Stomach (tissue), 9 donors: ENCODE measurements around the gene SCNN1B. TPM values are rescaled to one million over a fixed set of nuclear protein-coding genes. Genes with fewer than 3 reads are reported as not detected.
A peak's percentile ranks its signal among the peaks of the same experiment; 100 is the strongest.
"Not testable (repeated sequence)": the region's sequence is repeated elsewhere in the genome, so short reads cannot be mapped to it uniquely, and the experiment has no call there.

Experiments used
- DNase-seq, 2 donors: peaks; one replicate each; pipeline versions ENCODE4 v3.0.0 to v3.0.0-alpha.2; 2013 to 2019
- H3K27ac ChIP-seq, 5 donors: fragments of 200-600 bp in 4 of 5; sonication (generic) in 4 of 5; one replicate each; pipeline ENCODE4 v1.5.1; 2013 to 2019; ENCODE audit warnings: mild to moderate bottlenecking in 1 of 5, moderate library complexity in 1 of 5
- H3K27me3 ChIP-seq, 3 donors: fragments of 200-600 bp; sonication (generic); one replicate each; pipeline ENCODE4 v1.5.1; 2017 to 2019; ENCODE audit warnings: mixed run types in 1 of 3
- H3K36me3 ChIP-seq, 4 donors: fragments of 200-600 bp; sonication (generic); 1 replicate in 3 of 4; 2 replicates in 1 of 4; pipeline ENCODE4 v1.5.1; 2016 to 2019
- H3K4me1 ChIP-seq, 4 donors: fragments of 200-600 bp; sonication (generic); one replicate each; pipeline ENCODE4 v1.5.1; 2016 to 2019
- H3K4me3 ChIP-seq, 4 donors: fragments of 200-600 bp; sonication (generic) in 3 of 4; one replicate each; pipeline ENCODE4 v1.5.1; 2016 to 2019; ENCODE audit warnings: mild to moderate bottlenecking in 1 of 4
- H3K9me3 ChIP-seq, 4 donors: fragments of 200-600 bp; sonication (generic); one replicate each; pipeline ENCODE4 v1.5.1; 2016 to 2019
- EP300 ChIP-seq: sonication (generic); formaldehyde crosslinking; IDR thresholded peaks from one replicate; pipeline ENCODE4 v1.6.1; 2017; ENCODE audit warnings: antibody characterized with exemption
- POLR2A ChIP-seq, 4 donors: fragments of 450-650 bp; IDR thresholded peaks; one replicate each; pipeline ENCODE4 v1.6.1; 2016; ENCODE audit warnings: antibody characterized with exemption in 4 of 4, control low read depth in 2 of 4, mild to moderate bottlenecking in 1 of 4, moderate library complexity in 1 of 4
- POLR2AphosphoS5 ChIP-seq, 3 donors: sonication (generic); formaldehyde crosslinking; IDR thresholded peaks; one replicate each; pipeline ENCODE4 v1.6.1; 2016; ENCODE audit warnings: antibody characterized with exemption in 3 of 3
- WGBS, 5 donors: extraction: QIAGEN DNeasy Blood & Tissue Kit in 3 of 5; methylation state at CpG; one replicate each; pipeline versions ENCODE4 v1.1.5 to v1.1.7; 2013 to 2018; 5-methylcytosine and 5-hydroxymethylcytosine counted together
- intact Hi-C: fragments of 100-400 bp; cut with DNase I; formaldehyde crosslinking; loops from one replicate; pipeline ENCODE4 v1.15.1; 2023; ENCODE audit warnings: low total_unique reads
- polyA plus RNA-seq, 3 donors: library from polyadenylated mRNA; stranded (reverse); fragments of 200-250 nt; gene quantifications; one replicate each; pipeline ENCODE4 v1.2.3, GENCODE V29; 2013
- total RNA-seq, 5 donors: library from RNA; depleted of rRNA; stranded (reverse); fragments of >200 nt; gene quantifications; one replicate each; pipeline versions ENCODE4 v1.1.0 to v1.2.3, GENCODE V29; 2014 to 2016
- TF ChIP-seq, protein P1 (sequence below), 7 experiments: fragments of 450-650 bp in 4 of 7; fragments of 200-600 bp in 3 of 7; sonication (generic) in 3 of 7; IDR thresholded peaks; one replicate each; pipeline ENCODE4 v1.5.1; 2016 to 2019; ENCODE audit warnings: antibody characterized with exemption in 7 of 7, control low read depth in 2 of 7, mild to moderate bottlenecking in 1 of 7
- donor health status: healthy with polysubstance abuse.
- donor health status: Bipolar disorder and iron deficiency.
- donor health status: healthy.

SCNN1B gene
- total and polyA plus RNA-seq, 8 donors = 4.1 to 97.3 (median 21.8) TPM

DNA sequence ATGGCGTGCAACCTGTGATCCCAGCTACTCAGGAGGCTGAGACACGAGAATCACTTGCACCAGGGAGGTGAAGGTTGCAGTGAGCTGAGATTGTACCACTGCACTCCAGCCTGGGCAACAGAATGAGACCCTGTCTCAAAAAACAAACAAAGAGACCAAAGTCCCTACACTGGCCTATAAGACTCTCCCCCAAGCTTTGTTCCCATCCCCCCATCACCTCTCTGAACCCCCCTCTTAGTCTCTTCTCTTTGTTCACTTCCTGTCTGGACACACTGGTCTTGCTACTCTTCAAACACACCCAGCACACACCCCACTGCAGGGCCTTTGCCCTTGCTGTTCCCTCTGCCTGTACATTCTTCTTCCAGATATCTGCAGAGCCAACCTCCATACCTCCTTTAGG, 7.8 kb upstream of the SCNN1B start:
- DNase-seq = no peak
- 65 to 96% (median 88%) methylated on average over 2 of the region's 2 CpGs for WGBS, 5 donors
- no peaks in the 10 kb centered on the region for H3K9me3 ChIP-seq

DNA sequence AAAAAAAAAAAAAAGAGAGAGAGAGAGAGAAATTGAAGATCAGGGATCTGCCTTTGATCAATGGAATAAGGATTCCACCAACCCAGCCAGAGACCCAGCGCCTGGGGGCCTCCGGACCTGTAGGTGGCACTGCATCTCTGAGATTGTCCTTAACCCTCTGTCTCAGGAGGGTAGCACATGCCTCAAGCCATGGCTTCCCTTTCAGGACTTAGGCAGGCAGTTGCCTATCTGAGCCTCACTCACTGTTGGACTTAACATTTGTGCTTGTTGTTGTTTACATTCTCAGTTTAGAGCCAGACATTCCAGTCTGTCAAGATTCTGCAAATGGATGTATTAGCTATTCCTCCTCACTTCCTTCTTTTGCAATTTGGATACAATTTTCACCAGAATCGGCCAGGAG, 5.1 kb upstream of the SCNN1B start:
- Histone ChIP-seq H3K4me1 (peaks cover 3 to 6% (median 4%) of the 10 kb centered on the region in 4 donors), H3K36me3 (no peaks in the 10 kb centered on the region), H3K4me3 (no peak overlapping the region), H3K27me3 (peaks cover 2 to 43% (median 10%) of the 10 kb centered on the region in 3 donors), H3K9me3 (no peaks in the 10 kb centered on the region), H3K27ac (no peak overlapping the region)
- DNase-seq = peak in 1 of 2 donors; percentile 34
- TF ChIP-seq POLR2A (IDR thresholded peaks at IDR 0.05) (no peak), EP300 (no peak), POLR2AphosphoS5 (IDR thresholded peaks at IDR 0.05) (no peak)
- TF ChIP-seq, protein P1, sequence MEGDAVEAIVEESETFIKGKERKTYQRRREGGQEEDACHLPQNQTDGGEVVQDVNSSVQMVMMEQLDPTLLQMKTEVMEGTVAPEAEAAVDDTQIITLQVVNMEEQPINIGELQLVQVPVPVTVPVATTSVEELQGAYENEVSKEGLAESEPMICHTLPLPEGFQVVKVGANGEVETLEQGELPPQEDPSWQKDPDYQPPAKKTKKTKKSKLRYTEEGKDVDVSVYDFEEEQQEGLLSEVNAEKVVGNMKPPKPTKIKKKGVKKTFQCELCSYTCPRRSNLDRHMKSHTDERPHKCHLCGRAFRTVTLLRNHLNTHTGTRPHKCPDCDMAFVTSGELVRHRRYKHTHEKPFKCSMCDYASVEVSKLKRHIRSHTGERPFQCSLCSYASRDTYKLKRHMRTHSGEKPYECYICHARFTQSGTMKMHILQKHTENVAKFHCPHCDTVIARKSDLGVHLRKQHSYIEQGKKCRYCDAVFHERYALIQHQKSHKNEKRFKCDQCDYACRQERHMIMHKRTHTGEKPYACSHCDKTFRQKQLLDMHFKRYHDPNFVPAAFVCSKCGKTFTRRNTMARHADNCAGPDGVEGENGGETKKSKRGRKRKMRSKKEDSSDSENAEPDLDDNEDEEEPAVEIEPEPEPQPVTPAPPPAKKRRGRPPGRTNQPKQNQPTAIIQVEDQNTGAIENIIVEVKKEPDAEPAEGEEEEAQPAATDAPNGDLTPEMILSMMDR (IDR thresholded peaks at IDR 0.05) = no peak
- intact Hi-C loops = no loop called here
- WGBS, 5 donors = 78 to 85% (median 81%) methylated on average over 3 of the region's 3 CpGs

More for the DNA sequence above, 7.8 kb upstream of the SCNN1B start:
- TF ChIP-seq POLR2A (IDR thresholded peaks at IDR 0.05) = no peak
- Histone ChIP-seq H3K4me1 (no peaks in the 10 kb centered on the region), H3K4me3 (no peak overlapping the region), H3K36me3 (no peaks in the 10 kb centered on the region), H3K27me3 (peaks cover 0 to 19% (median 0%) of the 10 kb centered on the region in 3 donors), H3K27ac (no peak overlapping the region)
- intact Hi-C loops = no loop called here

DNA sequence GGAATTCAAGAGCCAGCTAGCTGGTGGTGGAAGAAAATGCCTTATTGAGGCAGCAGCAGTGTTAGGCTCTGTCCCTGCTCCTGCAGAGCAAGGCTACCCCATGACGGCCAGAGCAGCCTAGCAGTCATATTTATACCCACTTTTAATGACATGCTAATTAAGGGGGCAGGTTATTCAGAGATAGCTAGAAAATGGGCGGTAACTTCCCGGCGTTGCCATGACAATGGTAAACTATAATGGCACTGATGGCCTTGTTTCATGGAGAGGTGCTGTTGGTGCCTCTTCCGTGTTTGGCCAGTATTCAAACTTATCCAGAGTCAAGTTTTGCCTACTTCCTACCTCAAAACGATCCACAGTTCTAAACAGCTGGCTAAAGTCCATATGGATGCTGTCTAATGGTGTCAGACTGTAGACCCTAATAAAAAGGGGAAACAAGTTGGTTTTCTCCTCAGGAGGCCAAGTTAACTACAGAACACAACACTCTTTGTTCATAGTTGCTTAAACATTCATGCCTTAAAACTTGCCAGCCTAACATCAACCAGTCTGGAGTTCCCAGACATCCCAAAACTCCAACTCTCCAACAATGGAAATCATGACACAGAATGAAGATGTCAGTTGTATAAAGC, 3.7 kb upstream of the SCNN1B start:
- H3K27ac ChIP-seq = no peak overlapping the region
- H3K4me3 ChIP-seq = no peak overlapping the region
- peaks cover 9 to 14% (median 10%) of the 10 kb centered on the region in 4 donors for H3K4me1 ChIP-seq
- peaks cover 7 to 50% (median 17%) of the 10 kb centered on the region in 3 donors for H3K27me3 ChIP-seq
- WGBS, 5 donors = 78 to 83% (median 81%) methylated on average over 6 of the region's 6 CpGs
- TF ChIP-seq, protein P1 (IDR thresholded peaks at IDR 0.05) = no peak
- no peak for TF ChIP-seq POLR2AphosphoS5 (IDR thresholded peaks at IDR 0.05)
- no peak for TF ChIP-seq EP300
- no peak for TF ChIP-seq POLR2A (IDR thresholded peaks at IDR 0.05)
- H3K9me3 ChIP-seq = no peaks in the 10 kb centered on the region
- intact Hi-C loops = no loop called here
- DNase-seq = no peak
- no peaks in the 10 kb centered on the region for H3K36me3 ChIP-seq

DNA sequence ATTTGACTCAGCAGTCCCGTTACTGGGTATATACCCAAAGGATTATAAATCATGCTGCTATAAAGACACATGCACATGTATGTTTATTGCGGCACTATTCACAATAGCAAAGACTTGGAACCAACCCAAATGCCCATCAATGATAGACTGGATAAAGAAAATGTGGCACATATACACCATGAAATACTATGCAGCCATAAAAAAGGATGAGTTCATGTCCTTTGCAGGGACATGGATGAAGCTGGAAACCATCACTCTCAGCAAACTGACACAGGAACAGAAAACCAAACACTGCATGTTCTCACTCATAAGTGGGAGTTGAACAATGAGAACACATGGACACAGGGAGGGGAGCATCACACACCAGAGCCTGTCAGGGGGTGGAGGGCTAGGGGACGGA, 2.3 kb upstream of the SCNN1B start:
- 44 to 90% (median 64%) methylated on average over 2 to 3 of the region's 3 CpGs for WGBS, 5 donors
- DNase-seq, H3K4me3 ChIP-seq, H3K36me3 ChIP-seq, intact Hi-C loops, H3K27ac ChIP-seq, H3K9me3 ChIP-seq: not testable (repeated sequence)
- Histone ChIP-seq H3K4me1 (peaks cover 9 to 14% (median 10%) of the 10 kb centered on the region in 4 donors), H3K27me3 (peaks cover 7 to 60% (median 17%) of the 10 kb centered on the region in 3 donors)

DNA sequence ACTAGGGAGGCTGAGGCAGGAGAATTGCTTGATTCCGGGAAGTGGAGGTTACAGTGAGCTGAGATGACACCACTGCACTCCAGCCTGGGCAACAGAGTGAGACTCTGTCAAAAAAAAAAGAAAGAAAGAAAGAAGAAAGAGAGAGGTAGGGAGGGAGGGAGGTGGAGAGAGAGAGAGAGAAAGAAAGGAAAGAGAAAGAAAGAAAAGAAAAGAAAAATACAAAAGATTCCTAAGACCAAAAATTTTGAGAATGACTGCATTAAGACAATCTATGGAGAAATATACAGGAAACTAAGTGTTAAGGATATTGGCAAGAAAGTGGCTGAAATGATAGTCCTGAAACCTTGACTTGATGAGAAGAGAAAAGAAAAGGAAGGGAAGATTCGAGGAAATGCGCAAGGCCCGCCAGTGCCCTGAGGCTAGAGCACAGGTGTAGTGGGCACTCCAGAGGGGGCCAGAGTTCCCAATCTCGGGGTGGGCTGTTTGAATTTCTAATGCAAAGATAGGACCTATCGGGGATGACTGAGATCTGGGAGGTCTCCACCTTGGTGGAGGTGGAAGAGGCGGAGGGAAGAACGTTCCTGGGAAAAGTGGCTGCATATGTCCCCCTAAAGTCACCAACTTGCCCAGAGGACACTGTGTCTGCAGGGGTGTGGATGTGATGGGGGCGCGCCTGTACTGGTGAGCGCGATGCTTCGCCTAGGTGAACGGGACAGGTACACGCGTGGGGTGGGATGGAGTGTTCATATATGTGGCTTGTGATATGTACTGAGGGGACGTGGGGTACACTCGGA, 654 bp upstream of the SCNN1B start:
- peaks cover 7 to 63% (median 17%) of the 10 kb centered on the region in 3 donors for H3K27me3 ChIP-seq
- peaks cover 9 to 14% (median 10%) of the 10 kb centered on the region in 4 donors for H3K4me1 ChIP-seq
- H3K27ac ChIP-seq = peak overlapping the region in 1 of 5 donors; percentile 51
- TF ChIP-seq, protein P1 (IDR thresholded peaks at IDR 0.05) = no peak
- TF ChIP-seq POLR2A (IDR thresholded peaks at IDR 0.05) (no peak), POLR2AphosphoS5 (IDR thresholded peaks at IDR 0.05) (no peak), EP300 (no peak)
- intact Hi-C loops = no loop called here
- peak overlapping the region in 3 of 4 donors; percentile 40 to 60 (median 43) for H3K4me3 ChIP-seq
- no peaks in the 10 kb centered on the region for H3K36me3 ChIP-seq
- no peak for DNase-seq
- H3K9me3 ChIP-seq = no peaks in the 10 kb centered on the region
- WGBS, 5 donors = 18 to 28% (median 23%) methylated on average over 18 of the region's 18 CpGs
